IMR-90 (cell line): Measurements from ENCODE around the gene FBP1. TPM values are rescaled to one million over a fixed set of nuclear protein-coding genes. Genes with fewer than 3 reads are reported as not detected.

ENCODE experiments used
- ATAC-seq: fragments of 200-7000 bp; cut with Tn5 transposase; 2 replicates; pipeline ENCODE4 v1.9.1; 2020; ENCODE audit warnings: low read depth, mild to moderate bottlenecking, moderate library complexity
- BruUV-seq: library from RNA; stranded (reverse); fragments of 400-500 nt; replicated peaks from 2 replicates; lab custom pipeline; 2021; lab: Mats Ljungman, UMichigan
- CTCF ChIA-PET: fragments of 300-600 bp; formaldehyde crosslinking; extraction: SDS; loops from one replicate; lab custom pipeline; 2021; ENCODE audit warnings: antibody characterized with exemption; lab: Yijun Ruan, JAX
- POLR2A ChIA-PET: fragments of 300-600 bp; sonication (Branson Sonifier 250); formaldehyde crosslinking; loops from one replicate; lab custom pipeline; 2022; ENCODE audit warnings: antibody characterized with exemption; ENCODE audit not compliant: unreplicated experiment; lab: Charles Lee
- DNase-seq: peaks from one replicate; pipeline ENCODE4 v3.0.0; 2013
- H2AFZ ChIP-seq: replicated peaks from 2 replicates; pipeline ENCODE3; 2013; ENCODE audit warnings: low read length, mild to moderate bottlenecking; ENCODE audit not compliant: poor library complexity
- H2AK5ac ChIP-seq: 2 replicates; pipeline ENCODE4 v1.6.1; 2013; ENCODE audit warnings: low read depth, low read length, inconsistent platforms
- H2AK9ac ChIP-seq: replicated peaks from 2 replicates; pipeline ENCODE3; 2013; ENCODE audit warnings: mild to moderate bottlenecking, low read depth, low read length, moderate library complexity; ENCODE audit not compliant: poor library complexity
- H2BK120ac ChIP-seq: 2 replicates; pipeline ENCODE4 v1.6.1; 2013; ENCODE audit warnings: low read depth, low read length, inconsistent platforms
- H2BK15ac ChIP-seq: 3 replicates; pipeline ENCODE4 v1.6.1; 2013; ENCODE audit warnings: low read depth, low read length, inconsistent platforms
- H2BK20ac ChIP-seq: 2 replicates; pipeline ENCODE4 v1.6.1; 2013; ENCODE audit warnings: low read depth, mild to moderate bottlenecking, inconsistent platforms, low read length, moderate library complexity
- H2BK5ac ChIP-seq: 2 replicates; pipeline ENCODE4 v1.6.1; 2013; ENCODE audit warnings: mild to moderate bottlenecking, low read depth, low read length, inconsistent platforms; ENCODE audit not compliant: poor library complexity, severe bottlenecking
- H3K14ac ChIP-seq: replicated peaks from 2 replicates; pipeline ENCODE4 v1.6.1; 2013; ENCODE audit warnings: low read depth, low read length, inconsistent platforms
- H3K18ac ChIP-seq: 2 replicates; pipeline ENCODE4 v1.6.1; 2013; ENCODE audit warnings: low read depth, low read length, control low read depth
- H3K23ac ChIP-seq: 2 replicates; pipeline ENCODE4 v1.6.1; 2013; ENCODE audit warnings: low read depth, low read length, inconsistent platforms
- H3K27ac ChIP-seq: 2 replicates; pipeline ENCODE4 v1.5.1; 2013; ENCODE audit warnings: mild to moderate bottlenecking, control low read depth, low read length; ENCODE audit not compliant: insufficient read depth
- H3K27me3 ChIP-seq: 2 replicates; pipeline ENCODE4 v1.6.1; 2013; ENCODE audit warnings: low read length; ENCODE audit not compliant: control insufficient read depth, insufficient read depth
- H3K36me3 ChIP-seq: 2 replicates; pipeline ENCODE4 v1.6.1; 2013; ENCODE audit warnings: low read length, mixed read lengths; ENCODE audit not compliant: control insufficient read depth, insufficient read depth
- H3K4ac ChIP-seq: 2 replicates; pipeline ENCODE4 v1.6.1; 2013; ENCODE audit warnings: low read depth, low read length, inconsistent platforms
- H3K4me1 ChIP-seq: 2 replicates; pipeline ENCODE4 v1.6.1; 2013; ENCODE audit warnings: low read length, mixed read lengths; ENCODE audit not compliant: control insufficient read depth, insufficient read depth
- H3K4me2 ChIP-seq: 2 replicates; pipeline ENCODE4 v1.6.1; 2013; ENCODE audit warnings: low read depth, mild to moderate bottlenecking, control low read depth, low read length, moderate library complexity
- H3K4me3 ChIP-seq: 2 replicates; pipeline ENCODE4 v1.5.1; 2013; ENCODE audit warnings: low read depth, mild to moderate bottlenecking, control low read depth, low read length, moderate library complexity; ENCODE audit not compliant: insufficient read depth
- H3K56ac ChIP-seq: 2 replicates; pipeline ENCODE4 v1.6.1; 2013; ENCODE audit warnings: low read length, inconsistent platforms; ENCODE audit not compliant: insufficient read depth; ENCODE audit errors: extremely low read depth
- H3K79me1 ChIP-seq, 2 experiments: 2 replicates each; pipeline ENCODE4 v1.6.1; 2013; ENCODE audit warnings: low read length in 2 of 2, inconsistent platforms in 1 of 2, low read depth in 1 of 2
- H3K9ac ChIP-seq: 2 replicates; pipeline ENCODE4 v1.6.1; 2013; ENCODE audit warnings: low read depth, low read length, control low read depth
- H3K9me1 ChIP-seq: 2 replicates; pipeline ENCODE4 v1.6.1; 2013; ENCODE audit warnings: low read length, inconsistent platforms; ENCODE audit not compliant: insufficient read depth
- H3K9me3 ChIP-seq: 2 replicates; pipeline ENCODE4 v1.6.1; 2013; ENCODE audit warnings: low read length; ENCODE audit not compliant: control insufficient read depth, insufficient read depth
- H4K20me1 ChIP-seq: 2 replicates; pipeline ENCODE4 v1.6.1; 2013; ENCODE audit warnings: low read length, inconsistent platforms; ENCODE audit not compliant: insufficient read depth
- H4K5ac ChIP-seq: 2 replicates; pipeline ENCODE4 v1.6.1; 2013; ENCODE audit warnings: mild to moderate bottlenecking, low read depth, low read length, control low read depth
- H4K8ac ChIP-seq, 2 experiments: 2 replicates each; pipeline ENCODE4 v1.6.1; 2013; ENCODE audit warnings: low read depth in 2 of 2, low read length in 2 of 2, control low read depth in 1 of 2, inconsistent platforms in 1 of 2
- H4K91ac ChIP-seq: 2 replicates; pipeline ENCODE4 v1.6.1; 2013; ENCODE audit warnings: low read depth, low read length, inconsistent platforms; ENCODE audit not compliant: insufficient read depth
- BHLHE40 ChIP-seq: fragments of 150-350 bp; IDR thresholded peaks from 2 replicates; pipeline ENCODE4 v1.6.1; 2016; ENCODE audit warnings: mild to moderate bottlenecking, low read depth, low read length
- CEBPB ChIP-seq: IDR thresholded peaks from 2 replicates; pipeline ENCODE4 v1.6.1; 2012; ENCODE audit warnings: low read depth, low read length, improper control_type of control experiment
- CHD1 ChIP-seq: IDR thresholded peaks from 2 replicates; pipeline ENCODE4 v1.6.1; 2012; ENCODE audit warnings: low read depth, low read length, improper control_type of control experiment
- CTCF ChIP-seq: conservative IDR thresholded peaks from 2 replicates; pipeline ENCODE4 v1.5.1; 2012; ENCODE audit warnings: mild to moderate bottlenecking, low read depth, low read length, improper control_type of control experiment
- ELK1 ChIP-seq: fragments of 150-350 bp; IDR thresholded peaks from 2 replicates; pipeline ENCODE4 v1.6.1; 2016; ENCODE audit warnings: low read depth, mild to moderate bottlenecking, low read length, moderate library complexity, borderline replicate concordance
- FOS ChIP-seq: fragments of 150-350 bp; IDR thresholded peaks from 2 replicates; pipeline ENCODE4 v1.6.1; 2016; ENCODE audit warnings: low read depth, low read length
- MAFK ChIP-seq: IDR thresholded peaks from 2 replicates; pipeline ENCODE4 v1.6.1; 2012; ENCODE audit warnings: low read depth, low read length, improper control_type of control experiment
- MAZ ChIP-seq: IDR thresholded peaks from 2 replicates; pipeline ENCODE4 v1.6.1; 2012; ENCODE audit warnings: low read depth, mild to moderate bottlenecking, low read length, improper control_type of control experiment, moderate library complexity, borderline replicate concordance
- MXI1 ChIP-seq: IDR thresholded peaks from 2 replicates; pipeline ENCODE4 v1.6.1; 2012; ENCODE audit warnings: low read depth, mild to moderate bottlenecking, low read length, moderate library complexity, borderline replicate concordance
- NFE2L2 ChIP-seq: fragments of 150-350 bp; IDR thresholded peaks from 2 replicates; pipeline ENCODE4 v1.6.1; 2016; ENCODE audit warnings: low read depth, mild to moderate bottlenecking, low read length
- POLR2A ChIP-seq: IDR thresholded peaks from 2 replicates; pipeline ENCODE4 v1.6.1; 2012; ENCODE audit warnings: mild to moderate bottlenecking, low read depth, low read length
- RAD21 ChIP-seq: IDR thresholded peaks from 2 replicates; pipeline ENCODE4 v1.6.1; 2012; ENCODE audit warnings: low read length, improper control_type of control experiment
- RCOR1 ChIP-seq: IDR thresholded peaks from 2 replicates; pipeline ENCODE4 v1.6.1; 2012; ENCODE audit warnings: mild to moderate bottlenecking, low read length, improper control_type of control experiment; ENCODE audit not compliant: insufficient replicate concordance
- RFX5 ChIP-seq: IDR thresholded peaks from 2 replicates; pipeline ENCODE4 v1.8.0; 2012; ENCODE audit warnings: low read depth, mild to moderate bottlenecking, low read length, moderate library complexity
- SMC3 ChIP-seq: fragments of 150-350 bp; IDR thresholded peaks from 2 replicates; pipeline ENCODE4 v1.6.1; 2016; ENCODE audit warnings: low read depth, mild to moderate bottlenecking, antibody characterized with exemption, low read length, moderate library complexity
- USF2 ChIP-seq: fragments of 150-350 bp; IDR thresholded peaks from 2 replicates; pipeline ENCODE4 v1.6.1; 2017; ENCODE audit warnings: mild to moderate bottlenecking, antibody characterized with exemption, low read length, low read depth
- WGBS, 2 experiments: methylation state at CpG; one replicate each; pipeline versions ENCODE4 v1.1.5 to v1.1.7; 2013; ENCODE audit warnings: missing lambda C conversion rate in 2 of 2; ENCODE audit not compliant: insufficient read length in 1 of 2; ENCODE audit errors: extremely low coverage in 2 of 2; 5-methylcytosine and 5-hydroxymethylcytosine counted together
- dilution Hi-C: fragments of 300-500 bp; cut with HindIII; formaldehyde crosslinking; loops from one replicate; pipeline ENCODE4 v1.14.3; 2018; ENCODE audit warnings: low sequenced_read_pairs; ENCODE audit not compliant: unreplicated experiment
- in situ Hi-C: fragments of 300-500 bp; cut with MboI; formaldehyde crosslinking; loops from 3 replicates; pipeline ENCODE4 v1.14.3; 2019; ENCODE audit warnings: low sequenced_read_pairs, inconsistent platforms, mixed read lengths
- intact Hi-C: fragments of 100-400 bp; cut with micrococcal nuclease; formaldehyde crosslinking; loops from 2 replicates; pipeline ENCODE4 v1.10.0; 2022
- polyA plus RNA-seq, 3 experiments: library from polyadenylated mRNA; depleted of rRNA; stranded (reverse); fragments of >200 nt; gene quantifications; 2 replicates each; pipeline ENCODE4 v1.2.3, GENCODE V29; 2012; ENCODE audit warnings: low replicate concordance in 1 of 3
- total RNA-seq: library from RNA; depleted of rRNA; stranded (reverse); fragments of >200 nt; gene quantifications from 2 replicates; pipeline ENCODE4 v1.2.3, GENCODE V29; 2012

The FBP1 gene
- total and polyA plus RNA-seq, 2 of the 4 experiments (the other 2 are of a cell fraction) = not detected

GRCh38 chr9:94625835-94626234 lies 13.5 kb downstream of the FBP1 start:
- in situ Hi-C loops (no loop called here), intact Hi-C loops (no loop called here), dilution Hi-C loops (no loop called here)
- no peak overlapping the region for H3K4ac ChIP-seq
- WGBS, 2 experiments = 89% methylated on average over 3 of the region's 12 CpGs; no CpG with 5 or more reads in 1 of the 2 experiments
- no peak overlapping the region for H4K8ac ChIP-seq
- no peak overlapping the region for H3K18ac ChIP-seq
- no peaks in the 10 kb centered on the region for H3K36me3 ChIP-seq
- peaks cover 18% of the 10 kb centered on the region for H3K27me3 ChIP-seq
- ATAC-seq (no peak), DNase-seq (no peak)
- no peak overlapping the region for H2AFZ ChIP-seq
- no peak overlapping the region for H2BK120ac ChIP-seq
- no peaks in the 10 kb centered on the region for H4K20me1 ChIP-seq
- no peak overlapping the region for H3K4me2 ChIP-seq
- CTCF ChIA-PET = no interaction called here
- H3K79me1 ChIP-seq = no peaks in the 10 kb centered on the region
- H3K4me1 ChIP-seq = no peaks in the 10 kb centered on the region
- no TSS peak for BruUV-seq
- H3K27ac ChIP-seq = no peak overlapping the region
- H4K5ac ChIP-seq = no peak overlapping the region
- no peak overlapping the region for H2BK5ac ChIP-seq
- no peak overlapping the region for H4K91ac ChIP-seq
- no peak overlapping the region for H3K14ac ChIP-seq
- no peak overlapping the region for H3K56ac ChIP-seq
- no peak overlapping the region for H3K4me3 ChIP-seq
- H2BK15ac ChIP-seq = no peak overlapping the region
- H2AK5ac ChIP-seq = no peak overlapping the region
- H2BK20ac ChIP-seq = no peak overlapping the region
- H2AK9ac ChIP-seq = no peak overlapping the region
- H3K9me1 ChIP-seq = no peaks in the 10 kb centered on the region
- H3K9me3 ChIP-seq = no peaks in the 10 kb centered on the region
- TF ChIP-seq MXI1 (no peak), MAFK (no peak), FOS (no peak), MAZ (no peak), CTCF (no peak), RFX5 (no peak), SMC3 (no peak), RCOR1 (no peak), CEBPB (no peak), POLR2A (no peak), USF2 (no peak), BHLHE40 (no peak), RAD21 (no peak), NFE2L2 (no peak), ELK1 (no peak), CHD1 (no peak)
- POLR2A ChIA-PET = no interaction called here
- no peak overlapping the region for H3K23ac ChIP-seq
- H3K9ac ChIP-seq = no peak overlapping the region
